ENCODE measurements around the gene XYLT1.

DNA sequence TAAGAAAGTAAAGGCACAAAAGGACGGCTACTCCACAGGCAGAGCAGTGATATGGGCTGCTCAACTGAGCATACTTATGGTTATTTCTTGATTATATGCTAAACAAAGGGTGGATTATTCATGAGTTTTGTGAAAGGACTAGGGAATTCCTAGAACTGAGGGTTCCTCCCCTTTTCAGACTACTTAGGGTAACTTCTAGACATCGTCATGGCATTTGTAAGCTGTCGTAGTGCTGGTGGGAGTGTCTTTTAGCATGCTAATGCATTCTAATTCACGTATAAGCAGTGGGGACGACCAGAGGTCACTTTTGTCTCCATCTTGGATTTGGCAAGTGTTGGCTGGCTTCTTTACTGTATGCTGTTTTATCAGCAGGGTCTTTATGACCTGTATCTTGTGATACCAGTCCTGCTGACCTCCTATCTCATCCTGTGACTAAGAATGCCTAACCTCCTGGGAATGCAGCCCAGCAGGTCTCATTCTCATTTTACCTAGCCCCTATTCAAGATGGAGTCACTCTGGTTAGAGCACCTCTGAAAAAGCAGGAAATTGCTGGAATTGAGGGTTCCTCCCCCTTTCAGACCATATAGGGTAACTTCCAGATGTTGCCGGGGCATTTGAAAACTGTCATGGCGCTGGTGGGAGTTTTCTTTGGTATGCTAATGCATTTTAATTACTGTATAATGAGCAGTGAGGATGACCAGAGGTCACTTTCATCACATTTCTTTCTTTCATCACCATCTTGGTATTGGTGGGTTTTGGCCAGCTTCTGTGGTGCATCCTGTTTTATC is 388.5 kb downstream of the XYLT1 start:
- no peak for TF ChIP-seq POLR2AphosphoS5 (IDR thresholded peaks at IDR 0.05; ENCODE audit: borderline replicate concordance, low read depth, low read length)
- TF ChIP-seq EZH2 (IDR thresholded peaks at IDR 0.05), result no peak

Data from SK-N-MC (cell line).